ENCODE data around the gene ICE2. TPM values are rescaled to one million over a fixed set of nuclear protein-coding genes. Genes with fewer than 3 reads are reported as not detected.

Gene ICE2
- total and polyA plus RNA-seq, 2 donors: 18.7 to 123 TPM

- 42% methylated on average over 10 of the region's 10 CpGs for WGBS
- Histone ChIP-seq H3K36me3 (ENCODE audit: insufficient read depth) (peaks cover 3% of the 10 kb centered on the region), H3K4me3 (ENCODE audit: low read depth, low read length) (peak overlapping the region; percentile 56), H3K27ac (ENCODE audit: low read depth) (peak overlapping the region; percentile 67), H3K4me1 (ENCODE audit: insufficient read depth) (no peaks in the 10 kb centered on the region)
- DNase-seq (ENCODE audit: extremely low spot score): no peak
Measured at GRCh38 chr15:60479361-60480110, 594 bp upstream of the ICE2 start.

GRCh38 chr15:60477916-60478565, 901 bp downstream of the ICE2 start:
- Histone ChIP-seq H3K4me3 (ENCODE audit: low read depth, low read length) (peak overlapping the region; percentile 56), H3K36me3 (ENCODE audit: insufficient read depth) (peaks cover 3% of the 10 kb centered on the region), H3K4me1 (ENCODE audit: insufficient read depth) (no peaks in the 10 kb centered on the region), H3K27ac (ENCODE audit: low read depth) (no peak overlapping the region)
- DNase-seq (ENCODE audit: extremely low spot score): peak; percentile 26
- 7% methylated on average over 9 of the region's 9 CpGs for WGBS

GRCh38 chr15:60477164-60477563, 1.8 kb downstream of the ICE2 start:
- 73% methylated on average over 1 of the region's 1 CpG for WGBS
- DNase-seq (ENCODE audit: extremely low spot score): no peak
- Histone ChIP-seq H3K4me3 (ENCODE audit: low read depth, low read length) (no peak overlapping the region), H3K27ac (ENCODE audit: low read depth) (no peak overlapping the region), H3K4me1 (ENCODE audit: insufficient read depth) (no peaks in the 10 kb centered on the region), H3K36me3 (ENCODE audit: insufficient read depth) (peaks cover 6% of the 10 kb centered on the region)

- Histone ChIP-seq H3K4me1 (ENCODE audit: insufficient read depth) (no peaks in the 10 kb centered on the region), H3K4me3 (ENCODE audit: low read depth, low read length) (no peak overlapping the region), H3K36me3 (ENCODE audit: insufficient read depth) (peaks cover 6% of the 10 kb centered on the region), H3K27ac (ENCODE audit: low read depth) (no peak overlapping the region)
- 54% methylated on average over 3 of the region's 3 CpGs for WGBS
- no peak for DNase-seq (ENCODE audit: extremely low spot score)
Measured at GRCh38 chr15:60476713-60477112, 2.2 kb downstream of the ICE2 start.

GRCh38 chr15:60473135-60473534, 5.8 kb downstream of the ICE2 start:
- H3K36me3 ChIP-seq (ENCODE audit: insufficient read depth): peaks cover 6% of the 10 kb centered on the region
- no peaks in the 10 kb centered on the region for H3K4me1 ChIP-seq (ENCODE audit: insufficient read depth)
- no peak overlapping the region for H3K27ac ChIP-seq (ENCODE audit: low read depth)
- WGBS: 93% methylated on average over 3 of the region's 3 CpGs
- no peak overlapping the region for H3K4me3 ChIP-seq (ENCODE audit: low read depth, low read length)
- no peak for DNase-seq (ENCODE audit: extremely low spot score)

- H3K36me3 ChIP-seq (ENCODE audit: insufficient read depth): peaks cover 6% of the 10 kb centered on the region
Measured at GRCh38 chr15:60471314-60471713, 7.6 kb downstream of the ICE2 start.

GRCh38 chr15:60469893-60470641, 8.9 kb downstream of the ICE2 start:
- Histone ChIP-seq H3K4me3 (ENCODE audit: low read depth, low read length) (no peak overlapping the region), H3K36me3 (ENCODE audit: insufficient read depth) (peaks cover 6% of the 10 kb centered on the region), H3K4me1 (ENCODE audit: insufficient read depth) (no peaks in the 10 kb centered on the region), H3K27ac (ENCODE audit: low read depth) (no peak overlapping the region)
- no peak for DNase-seq (ENCODE audit: extremely low spot score)

More at GRCh38 chr15:60471314-60471713, 7.6 kb downstream of the ICE2 start:
- H3K4me3 ChIP-seq (ENCODE audit: low read depth, low read length): no peak overlapping the region
- no peaks in the 10 kb centered on the region for H3K4me1 ChIP-seq (ENCODE audit: insufficient read depth)
- WGBS: 84% methylated on average over 4 of the region's 4 CpGs
- no peak for DNase-seq (ENCODE audit: extremely low spot score)
- H3K27ac ChIP-seq (ENCODE audit: low read depth): no peak overlapping the region

GRCh38 chr15:60464836-60465630, 13.9 kb downstream of the ICE2 start:
- Histone ChIP-seq H3K4me3 (ENCODE audit: low read depth, low read length) (no peak overlapping the region), H3K27ac (ENCODE audit: low read depth) (no peak overlapping the region), H3K36me3 (ENCODE audit: insufficient read depth) (peaks cover 2% of the 10 kb centered on the region), H3K4me1 (ENCODE audit: insufficient read depth) (no peaks in the 10 kb centered on the region)
- 82% methylated on average over 7 of the region's 7 CpGs for WGBS
- no peak for DNase-seq (ENCODE audit: extremely low spot score)

GRCh38 chr15:60462027-60462426, 16.9 kb downstream of the ICE2 start:
- Histone ChIP-seq H3K4me1 (ENCODE audit: insufficient read depth) (no peaks in the 10 kb centered on the region), H3K27ac (ENCODE audit: low read depth) (no peak overlapping the region), H3K36me3 (ENCODE audit: insufficient read depth) (peaks cover 2% of the 10 kb centered on the region), H3K4me3 (ENCODE audit: low read depth, low read length) (no peak overlapping the region)
- DNase-seq (ENCODE audit: extremely low spot score): no peak

- H3K36me3 ChIP-seq (ENCODE audit: insufficient read depth): peaks cover 2% of the 10 kb centered on the region
- no peak overlapping the region for H3K4me3 ChIP-seq (ENCODE audit: low read depth, low read length)
- WGBS: 94% methylated on average over 4 of the region's 4 CpGs
- no peak for DNase-seq (ENCODE audit: extremely low spot score)
- H3K4me1 ChIP-seq (ENCODE audit: insufficient read depth): no peaks in the 10 kb centered on the region
- H3K27ac ChIP-seq (ENCODE audit: low read depth): no peak overlapping the region
Measured at GRCh38 chr15:60460931-60461330, 18.0 kb downstream of the ICE2 start.

GRCh38 chr15:60458721-60459120, 20.2 kb downstream of the ICE2 start:
- WGBS: 85% methylated on average over 6 of the region's 6 CpGs
- Histone ChIP-seq H3K4me3 (ENCODE audit: low read depth, low read length) (no peak overlapping the region), H3K36me3 (ENCODE audit: insufficient read depth) (peaks cover 4% of the 10 kb centered on the region), H3K4me1 (ENCODE audit: insufficient read depth) (no peaks in the 10 kb centered on the region), H3K27ac (ENCODE audit: low read depth) (no peak overlapping the region)
- no peak for DNase-seq (ENCODE audit: extremely low spot score)

- H3K4me1 ChIP-seq (ENCODE audit: insufficient read depth): no peaks in the 10 kb centered on the region
- no peak overlapping the region for H3K4me3 ChIP-seq (ENCODE audit: low read depth, low read length)
- no peak overlapping the region for H3K27ac ChIP-seq (ENCODE audit: low read depth)
- H3K36me3 ChIP-seq (ENCODE audit: insufficient read depth): peaks cover 4% of the 10 kb centered on the region
- WGBS: 85% methylated on average over 3 of the region's 3 CpGs
- DNase-seq (ENCODE audit: extremely low spot score): no peak
Measured at GRCh38 chr15:60457985-60458384, 21.0 kb downstream of the ICE2 start.

GRCh38 chr15:60454824-60455223, 24.1 kb downstream of the ICE2 start:
- peaks cover 4% of the 10 kb centered on the region for H3K36me3 ChIP-seq (ENCODE audit: insufficient read depth)
- no peak for DNase-seq (ENCODE audit: extremely low spot score)
- no peak overlapping the region for H3K27ac ChIP-seq (ENCODE audit: low read depth)
- H3K4me3 ChIP-seq (ENCODE audit: low read depth, low read length): no peak overlapping the region
- WGBS: 82% methylated on average over 2 of the region's 2 CpGs
- no peaks in the 10 kb centered on the region for H3K4me1 ChIP-seq (ENCODE audit: insufficient read depth)

Data from urinary bladder (tissue), 4 donors.